A673 (cell line): Measurements from ENCODE around the gene C21orf91.

Experiments
- CTCF ChIP-seq: fragments of 300-800, 200-600 bp; sonication (generic); conservative IDR thresholded peaks from 2 replicates; pipeline ENCODE4 v1.5.1; 2017; ENCODE audit warnings: low read depth, mild to moderate bottlenecking, antibody characterized with exemption, low read length, moderate library complexity, mixed read lengths
- EZH2 ChIP-seq: fragments of 200-600 bp; sonication (generic); IDR thresholded peaks from 2 replicates; pipeline ENCODE4 v1.6.1; 2017; ENCODE audit warnings: borderline replicate concordance, low read depth, mild to moderate bottlenecking, mixed read lengths, antibody characterized with exemption, low read length; ENCODE audit not compliant: poor library complexity, severe bottlenecking

- TF ChIP-seq CTCF (no peak), EZH2 (no peak)
Measured at GRCh38 chr21:17780539-17780938, 38.6 kb downstream of the C21orf91 start.
